H9 (cell line): ENCODE data around the gene FBXL13. TPM values are rescaled to one million over a fixed set of nuclear protein-coding genes. Genes with fewer than 3 reads are reported as not detected.

Experiments used
- DNase-seq: peaks from one replicate; pipeline ENCODE4 v3.0.0-alpha.2; 2017
- H2AFZ ChIP-seq: one replicate; pipeline ENCODE4 v1.6.1; 2013; ENCODE audit warnings: mild to moderate bottlenecking, low read length, control low read depth, moderate library complexity
- H2AK5ac ChIP-seq: 2 replicates; pipeline ENCODE4 v1.6.1; 2013; ENCODE audit warnings: low read length, control low read depth, mixed read lengths; ENCODE audit not compliant: insufficient read length
- H2BK120ac ChIP-seq: one replicate; pipeline ENCODE4 v1.6.1; 2013; ENCODE audit warnings: low read depth, mild to moderate bottlenecking, low read length, control low read depth, inconsistent platforms; ENCODE audit not compliant: poor library complexity, severe bottlenecking
- H2BK12ac ChIP-seq: 2 replicates; pipeline ENCODE4 v1.6.1; 2013; ENCODE audit warnings: low read length, control low read depth, mixed read lengths, low read depth; ENCODE audit not compliant: insufficient read length
- H2BK15ac ChIP-seq: 2 replicates; pipeline ENCODE4 v1.6.1; 2013; ENCODE audit warnings: low read depth, low read length, control low read depth
- H2BK20ac ChIP-seq: one replicate; pipeline ENCODE4 v1.6.1; 2013; ENCODE audit warnings: low read depth, mild to moderate bottlenecking, low read length, control low read depth, inconsistent platforms; ENCODE audit not compliant: poor library complexity, severe bottlenecking
- H2BK5ac ChIP-seq: 2 replicates; pipeline ENCODE4 v1.6.1; 2013; ENCODE audit warnings: low read length, control low read depth, mixed read lengths; ENCODE audit not compliant: insufficient read length
- H3K14ac ChIP-seq: 2 replicates; pipeline ENCODE4 v1.6.1; 2013; ENCODE audit warnings: low read length, control low read depth; ENCODE audit not compliant: insufficient read depth
- H3K18ac ChIP-seq: 2 replicates; pipeline ENCODE4 v1.6.1; 2013; ENCODE audit warnings: low read depth, mild to moderate bottlenecking, mixed read lengths, low read length, control low read depth; ENCODE audit not compliant: insufficient read length
- H3K23ac ChIP-seq: 2 replicates; pipeline ENCODE4 v1.6.1; 2013; ENCODE audit warnings: low read length, control low read depth, mixed read lengths, low read depth; ENCODE audit not compliant: insufficient read length
- H3K23me2 ChIP-seq: 2 replicates; pipeline ENCODE4 v1.6.1; 2013; ENCODE audit warnings: low read depth, mild to moderate bottlenecking, mixed read lengths, low read length, control low read depth; ENCODE audit not compliant: insufficient read length, poor library complexity, severe bottlenecking
- H3K27ac ChIP-seq: 2 replicates; pipeline ENCODE4 v1.5.1; 2013; ENCODE audit warnings: low read length, control low read depth, mixed read lengths, low read depth; ENCODE audit not compliant: insufficient read length
- H3K27me3 ChIP-seq: 2 replicates; pipeline ENCODE4 v1.6.1; 2013; ENCODE audit warnings: low read length, control low read depth, inconsistent platforms; ENCODE audit not compliant: insufficient read depth
- H3K4ac ChIP-seq: 2 replicates; pipeline ENCODE4 v1.6.1; 2013; ENCODE audit warnings: low read depth, mild to moderate bottlenecking, control low read depth, inconsistent platforms, low read length, moderate library complexity
- H3K4me1 ChIP-seq: 2 replicates; pipeline ENCODE4 v1.6.1; 2013; ENCODE audit warnings: low read length, control low read depth, inconsistent platforms; ENCODE audit not compliant: insufficient read depth
- H3K4me2 ChIP-seq: 2 replicates; pipeline ENCODE4 v1.6.1; 2013; ENCODE audit warnings: low read length, control low read depth, mixed read lengths; ENCODE audit not compliant: insufficient read length, insufficient read depth
- H3K56ac ChIP-seq: 2 replicates; pipeline ENCODE4 v1.6.1; 2013; ENCODE audit warnings: low read depth, mild to moderate bottlenecking, mixed read lengths, low read length, control low read depth; ENCODE audit not compliant: insufficient read length
- H3K79me1 ChIP-seq: 2 replicates; pipeline ENCODE4 v1.6.1; 2013; ENCODE audit warnings: low read depth, mild to moderate bottlenecking, moderate library complexity, low read length, control low read depth, inconsistent platforms; ENCODE audit not compliant: insufficient read depth, poor library complexity, severe bottlenecking
- H3K79me2 ChIP-seq: 2 replicates; pipeline ENCODE4 v1.6.1; 2013; ENCODE audit warnings: low read length, control low read depth, inconsistent platforms; ENCODE audit not compliant: insufficient read depth
- H3K9ac ChIP-seq: 2 replicates; pipeline ENCODE4 v1.6.1; 2013; ENCODE audit warnings: low read length, control low read depth, mixed read lengths; ENCODE audit not compliant: insufficient read length; ENCODE audit errors: extremely low read depth
- H3K9me3 ChIP-seq: one replicate; pipeline ENCODE4 v1.6.1; 2013; ENCODE audit warnings: low read depth, low read length, inconsistent platforms; ENCODE audit not compliant: control insufficient read depth
- H3T11ph ChIP-seq: one replicate; pipeline ENCODE4 v1.6.1; 2013; ENCODE audit warnings: mild to moderate bottlenecking, low read length, control low read depth, inconsistent platforms
- H4K20me1 ChIP-seq: one replicate; pipeline ENCODE4 v1.6.1; 2013; ENCODE audit not compliant: control insufficient read depth, insufficient read length, insufficient read depth
- H4K5ac ChIP-seq: 2 replicates; pipeline ENCODE4 v1.6.1; 2013; ENCODE audit warnings: low read depth, mild to moderate bottlenecking, mixed read lengths, low read length, control low read depth; ENCODE audit not compliant: insufficient read length
- H4K8ac ChIP-seq: replicated peaks from 2 replicates; pipeline ENCODE4 v1.6.1; 2013; ENCODE audit warnings: low read length, control low read depth, mixed read lengths, low read depth; ENCODE audit not compliant: insufficient read length
- H4K91ac ChIP-seq: 2 replicates; pipeline ENCODE4 v1.6.1; 2013; ENCODE audit warnings: low read depth, mild to moderate bottlenecking, moderate library complexity, mixed read lengths, low read length, control low read depth; ENCODE audit not compliant: insufficient read length
- H3K27ac Mint-ChIP-seq, 3 experiments: 2 replicates in 2 of 3; 3 replicates in 1 of 3; pipeline ENCODE4 v1.8.0; 2020 to 2021; ENCODE audit warnings: mixed read lengths in 3 of 3, mild to moderate bottlenecking in 1 of 3, moderate library complexity in 1 of 3
- H3K27me3 Mint-ChIP-seq: 2 replicates; pipeline ENCODE4 v1.8.0; 2021; ENCODE audit warnings: low read depth, mild to moderate bottlenecking, moderate library complexity, mixed read lengths
- H3K36me3 Mint-ChIP-seq, 3 experiments: 2 replicates in 2 of 3; 3 replicates in 1 of 3; pipeline ENCODE4 v1.8.0; 2020 to 2021; ENCODE audit warnings: low read depth in 3 of 3, mixed read lengths in 3 of 3; ENCODE audit not compliant: insufficient read depth in 1 of 3
- H3K4me1 Mint-ChIP-seq, 2 experiments: 2 replicates each; pipeline ENCODE4 v1.8.0; 2020; ENCODE audit warnings: mixed read lengths in 2 of 2
- H3K4me3 Mint-ChIP-seq, 2 experiments: 2 replicates in 1 of 2; 3 replicates in 1 of 2; pipeline ENCODE4 v1.8.0; 2020 to 2021; ENCODE audit warnings: mild to moderate bottlenecking in 2 of 2, mixed read lengths in 2 of 2, moderate library complexity in 1 of 2
- H3K9me3 Mint-ChIP-seq, 2 experiments: 2 replicates in 1 of 2; 3 replicates in 1 of 2; pipeline ENCODE4 v1.8.0; 2020; ENCODE audit warnings: mild to moderate bottlenecking in 2 of 2, mixed read lengths in 2 of 2, moderate library complexity in 1 of 2
- CTCF ChIP-seq: fragments of 200-600 bp; sonication (generic); conservative IDR thresholded peaks from 3 replicates; pipeline ENCODE4 v1.8.0; 2021; ENCODE audit warnings: antibody characterized with exemption, mild to moderate bottlenecking
- WGBS: extraction: QIAGEN DNeasy Blood & Tissue Kit; methylation state at CpG from one replicate; pipeline ENCODE4 v1.1.7; 2013; ENCODE audit warnings: missing lambda C conversion rate, low lambda C conversion rate, mixed read lengths; ENCODE audit not compliant: insufficient read length; ENCODE audit errors: extremely low coverage; 5-methylcytosine and 5-hydroxymethylcytosine counted together
- total RNA-seq: library from RNA; stranded (reverse); gene quantifications from 2 replicates; pipeline ENCODE4 v1.2.1, GENCODE V29; 2021

Gene FBXL13
- total RNA-seq, 1 experiment from 2014 or later = 4.4 TPM

DNA sequence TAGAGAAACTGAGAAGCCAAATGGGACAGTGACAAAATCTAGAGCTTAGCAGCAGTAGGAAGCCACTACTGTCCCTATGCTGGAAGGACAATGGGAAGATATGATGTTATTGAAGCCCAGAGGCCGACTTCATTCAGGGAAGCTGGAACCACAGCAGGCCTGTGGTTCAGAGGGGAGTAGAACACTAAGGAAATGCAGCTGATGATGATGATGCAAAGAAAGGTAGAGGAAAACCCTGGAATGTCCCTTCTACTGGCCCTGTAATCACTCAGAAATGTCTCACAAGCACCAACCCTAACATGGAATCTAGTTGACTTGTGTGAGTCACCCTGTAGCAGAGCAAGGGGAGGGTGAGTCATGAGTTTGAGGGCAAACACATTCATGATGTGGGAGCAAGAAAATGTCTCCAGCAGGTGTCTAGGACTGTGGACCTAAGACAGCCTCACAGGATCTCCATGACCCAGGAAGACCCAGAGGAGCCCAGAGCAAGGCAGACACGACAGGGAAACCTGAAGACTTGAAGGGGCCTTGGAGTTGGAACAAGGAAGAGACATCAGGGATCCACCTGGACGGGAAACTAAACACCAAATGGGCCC is 198.8 kb downstream of the FBXL13 start:
- no peaks in the 10 kb centered on the region for H3K79me1 ChIP-seq
- no peaks in the 10 kb centered on the region for H3K9me3 ChIP-seq
- Mint-ChIP-seq H3K9me3 (no peaks in the 10 kb centered on the region), H3K36me3 (no peaks in the 10 kb centered on the region), H3K27me3 (no peaks in the 10 kb centered on the region), H3K27ac (no peak overlapping the region), H3K4me1 (no peaks in the 10 kb centered on the region), H3K4me3 (no peak overlapping the region)
- H3K9ac ChIP-seq = no peak overlapping the region
- no CpG with 5 or more reads among the region's 3 CpGs for WGBS
- no peak for TF ChIP-seq CTCF
- no peak overlapping the region for H2AK5ac ChIP-seq
- no peak overlapping the region for H3K56ac ChIP-seq
- no peak overlapping the region for H3K23ac ChIP-seq
- H4K8ac ChIP-seq = no peak overlapping the region
- H3K27me3 ChIP-seq = no peaks in the 10 kb centered on the region
- H2BK15ac ChIP-seq = no peak overlapping the region
- no peak overlapping the region for H3T11ph ChIP-seq
- H2BK120ac ChIP-seq = no peak overlapping the region
- no peak overlapping the region for H3K14ac ChIP-seq
- no peak overlapping the region for H3K4ac ChIP-seq
- H2AFZ ChIP-seq = no peak overlapping the region
- no peaks in the 10 kb centered on the region for H3K23me2 ChIP-seq
- H3K4me2 ChIP-seq = no peak overlapping the region
- H3K4me1 ChIP-seq = no peaks in the 10 kb centered on the region
- H4K5ac ChIP-seq = no peak overlapping the region
- no peaks in the 10 kb centered on the region for H4K20me1 ChIP-seq
- no peak overlapping the region for H2BK12ac ChIP-seq
- no peak overlapping the region for H4K91ac ChIP-seq
- no peak overlapping the region for H2BK5ac ChIP-seq
- no peak overlapping the region for H2BK20ac ChIP-seq
- no peak overlapping the region for H3K18ac ChIP-seq
- no peak overlapping the region for H3K27ac ChIP-seq
- no peaks in the 10 kb centered on the region for H3K79me2 ChIP-seq
- DNase-seq = no peak
